Measurements from ENCODE around the gene KRT85. TPM values are rescaled to one million over a fixed set of nuclear protein-coding genes. Genes with fewer than 3 reads are reported as not detected.
A peak's percentile ranks its signal among the peaks of the same experiment; 100 is the strongest.

KRT85 gene
- polyA plus RNA-seq, 3 donors = not detected

DNA sequence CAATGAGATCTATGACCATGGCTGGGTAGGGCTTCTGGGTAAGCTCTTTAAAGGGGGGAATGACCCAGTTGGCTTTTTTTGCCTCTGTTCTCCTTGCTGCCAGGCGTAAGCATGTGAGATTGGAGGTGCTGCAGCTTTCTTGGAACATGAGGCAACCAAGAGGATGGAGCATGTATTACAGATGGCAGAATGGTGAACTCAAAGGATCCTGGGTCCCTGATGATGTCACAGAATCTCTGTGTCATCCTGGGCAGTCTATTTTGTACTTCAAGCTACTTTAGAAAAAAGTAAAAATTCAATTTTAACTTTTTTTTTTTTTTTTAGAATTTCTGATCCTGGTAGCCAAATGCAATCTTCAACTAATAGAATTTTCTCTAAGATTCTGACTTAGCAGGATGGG lies 30.9 kb upstream of the KRT85 start:
- DNase-seq (ENCODE audit: extremely low read depth in 1 of 11, low read depth in 9 of 11, low spot score in 4 of 11) = no peak

DNA sequence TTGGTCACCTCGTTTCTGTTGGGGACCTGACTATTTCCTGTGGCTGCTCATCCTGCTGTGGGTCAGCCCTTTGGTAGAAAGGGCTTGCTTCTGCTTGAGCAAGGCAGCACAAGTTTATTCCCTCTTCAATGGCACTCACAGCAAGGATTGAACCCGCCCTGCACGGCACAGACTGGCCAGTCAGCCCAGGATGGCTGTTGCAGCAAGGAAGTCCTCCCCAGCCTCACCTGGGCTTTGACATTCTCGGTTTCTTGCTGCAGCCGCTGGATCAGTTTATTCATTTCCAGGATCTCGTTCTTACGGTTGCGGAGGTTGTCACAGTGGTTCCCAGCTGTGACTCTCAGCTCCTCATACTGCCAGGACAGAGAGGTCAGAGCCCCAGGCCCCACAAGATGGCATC lies 29.4 kb upstream of the KRT85 start:
- no peak for DNase-seq (ENCODE audit: extremely low read depth in 1 of 11, low read depth in 9 of 11, low spot score in 4 of 11)

GRCh38 chr12:52395761-52396434 lies 28.6 kb upstream of the KRT85 start:
- DNase-seq (ENCODE audit: extremely low read depth in 1 of 11, low read depth in 9 of 11, low spot score in 4 of 11) = no peak

DNA sequence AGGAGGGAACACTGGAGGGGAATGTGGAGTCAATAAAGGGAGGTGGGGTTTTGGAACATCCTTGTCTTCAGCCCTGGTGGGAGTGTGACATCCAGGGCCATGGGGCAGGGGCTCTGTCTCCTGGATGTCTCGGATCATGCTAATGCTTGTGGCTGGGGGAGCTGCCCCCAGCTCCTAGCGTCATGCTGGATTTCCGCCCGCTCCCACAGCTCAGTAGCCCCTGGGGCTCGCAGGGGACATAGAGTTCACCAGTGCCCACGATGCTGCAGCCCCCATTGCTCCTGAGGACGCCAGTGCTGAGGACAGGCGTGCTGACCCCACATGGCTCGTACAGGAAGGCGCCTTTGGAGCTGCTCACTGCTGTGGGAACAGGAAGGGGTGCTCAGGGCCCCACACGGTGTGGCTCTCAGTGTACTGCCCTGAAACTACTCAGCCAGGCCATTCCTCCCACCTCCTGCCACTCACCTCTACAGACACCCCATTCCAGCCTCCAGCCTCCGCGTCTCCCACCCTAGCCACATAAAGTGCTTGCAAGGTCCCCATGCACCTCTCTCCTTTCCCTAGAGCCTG lies 27.6 kb upstream of the KRT85 start:
- no peak for DNase-seq (ENCODE audit: extremely low read depth in 1 of 11, low read depth in 9 of 11, low spot score in 4 of 11)

GRCh38 chr12:52392465-52393007 lies 25.3 kb upstream of the KRT85 start:
- no peak for DNase-seq (ENCODE audit: extremely low read depth in 1 of 11, low read depth in 9 of 11, low spot score in 4 of 11)

- DNase-seq (ENCODE audit: extremely low read depth in 1 of 11, low read depth in 9 of 11, low spot score in 4 of 11) = no peak
Observed at GRCh38 chr12:52391618-52392002, 24.3 kb upstream of the KRT85 start.

- DNase-seq (ENCODE audit: extremely low read depth in 1 of 11, low read depth in 9 of 11, low spot score in 4 of 11) = no peak
Observed at GRCh38 chr12:52390739-52391617, 23.7 kb upstream of the KRT85 start.

- DNase-seq (ENCODE audit: extremely low read depth in 1 of 11, low read depth in 9 of 11, low spot score in 4 of 11) = no peak
Observed at GRCh38 chr12:52389313-52390207, 22.3 kb upstream of the KRT85 start.

GRCh38 chr12:52387859-52388258 lies 20.6 kb upstream of the KRT85 start:
- DNase-seq (ENCODE audit: extremely low read depth in 1 of 11, low read depth in 9 of 11, low spot score in 4 of 11) = no peak

DNA sequence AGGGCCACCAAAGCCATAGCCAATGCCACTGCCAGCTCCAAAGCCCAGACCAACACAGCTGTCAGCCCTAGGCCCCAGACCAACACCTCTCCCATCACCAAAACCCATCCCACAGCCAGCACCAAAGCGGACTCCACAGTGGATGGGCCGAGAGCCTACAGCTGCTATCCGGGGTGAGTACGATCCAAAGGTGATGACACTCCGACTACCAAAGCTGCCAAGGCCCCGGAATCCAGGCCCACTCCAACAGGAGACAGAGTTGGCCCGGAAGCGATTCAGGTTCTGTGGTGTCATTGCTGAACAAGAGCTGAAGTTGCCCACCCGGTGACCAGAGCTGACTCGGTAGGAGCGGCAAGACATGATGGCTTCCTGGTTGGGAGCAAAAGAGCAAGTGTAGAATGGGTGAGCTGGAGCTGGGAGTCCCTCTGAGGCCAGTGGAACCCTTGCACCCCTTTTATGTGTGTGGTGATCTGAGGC lies 18.0 kb upstream of the KRT85 start, which contains the start of gene KRT84:
Gene KRT84, minus strand, starts transcription at position 427 of the 477 bp plus-strand sequence. Its CDS starts 67 bp downstream, at position 360.
- no peak for DNase-seq (ENCODE audit: extremely low read depth in 1 of 11, low read depth in 9 of 11, low spot score in 4 of 11)

- no peak for DNase-seq (ENCODE audit: extremely low read depth in 1 of 11, low read depth in 9 of 11, low spot score in 4 of 11)
Observed at GRCh38 chr12:52383331-52383730, 16.1 kb upstream of the KRT85 start.

- no peak for DNase-seq (ENCODE audit: extremely low read depth in 1 of 11, low read depth in 9 of 11, low spot score in 4 of 11)
Observed at GRCh38 chr12:52382854-52383253, 15.6 kb upstream of the KRT85 start.

DNA sequence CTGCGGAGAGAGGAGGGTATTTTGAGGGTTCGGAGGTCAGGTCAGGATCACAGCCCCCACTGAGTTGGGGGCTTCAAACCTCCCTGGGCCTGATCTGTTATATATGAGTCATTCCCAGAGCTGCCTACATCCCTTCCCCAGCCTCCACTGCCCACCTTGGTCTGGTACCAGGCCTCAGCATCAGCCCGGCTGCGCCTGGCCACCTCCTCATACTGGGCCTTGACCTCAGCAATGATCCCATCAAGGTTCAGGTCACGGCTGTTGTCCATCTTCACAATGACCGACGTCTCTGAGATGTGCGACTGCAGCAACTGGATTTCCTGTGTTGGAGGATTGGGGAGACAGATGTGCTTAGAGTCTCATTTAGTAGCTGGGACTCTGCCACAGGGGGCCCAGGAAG lies 13.9 kb upstream of the KRT85 start:
- DNase-seq (ENCODE audit: extremely low read depth in 1 of 11, low read depth in 9 of 11, low spot score in 4 of 11) = no peak

GRCh38 chr12:52380271-52380694 lies 13.0 kb upstream of the KRT85 start:
- no peak for DNase-seq (ENCODE audit: extremely low read depth in 1 of 11, low read depth in 9 of 11, low spot score in 4 of 11)

DNA sequence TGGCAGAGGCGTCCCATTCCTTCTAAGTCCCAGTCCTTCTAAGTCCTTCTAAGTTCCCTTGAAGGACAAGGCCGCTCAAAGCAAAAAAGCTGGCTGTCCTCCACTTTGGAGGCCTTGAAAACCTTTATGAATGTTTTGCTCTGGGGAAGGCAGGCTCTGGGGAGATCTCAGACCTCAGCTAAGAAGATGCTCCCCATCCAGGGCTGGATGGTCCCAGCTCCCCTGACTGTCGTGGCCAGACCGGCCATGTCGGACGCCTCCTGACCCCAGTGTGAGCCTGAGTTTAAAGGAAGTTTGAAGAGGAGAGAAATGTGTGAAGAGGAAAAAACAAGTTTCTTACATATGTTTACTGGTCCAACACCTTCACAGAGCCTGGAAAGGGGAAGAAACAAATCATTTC lies 12.3 kb upstream of the KRT85 start:
- DNase-seq (ENCODE audit: extremely low read depth in 1 of 11, low read depth in 9 of 11, low spot score in 4 of 11) = no peak

GRCh38 chr12:52378091-52378490 lies 10.8 kb upstream of the KRT85 start:
- DNase-seq (ENCODE audit: extremely low read depth in 1 of 11, low read depth in 9 of 11, low spot score in 4 of 11) = no peak

DNA sequence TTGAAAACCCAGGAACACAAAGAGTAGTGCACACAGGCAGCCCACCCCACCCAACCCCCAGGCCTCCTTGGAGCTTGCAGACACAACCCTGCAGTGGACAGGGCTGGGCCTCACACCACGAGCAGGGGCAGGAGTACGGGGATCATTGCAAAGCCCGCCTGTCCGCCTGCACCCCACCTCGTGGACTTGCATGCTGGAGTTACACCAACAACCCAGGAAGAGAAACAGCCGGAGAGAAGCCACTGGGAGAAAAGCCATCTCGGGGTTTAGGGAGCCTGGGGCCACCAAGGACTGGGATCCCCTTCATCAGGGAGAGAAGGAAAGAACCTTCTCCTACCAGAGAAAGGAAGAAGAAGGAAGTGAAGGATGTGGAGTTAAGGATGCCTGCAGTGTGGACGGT lies 10.0 kb upstream of the KRT85 start:
- no peak for DNase-seq (ENCODE audit: extremely low read depth in 1 of 11, low read depth in 9 of 11, low spot score in 4 of 11)

DNA sequence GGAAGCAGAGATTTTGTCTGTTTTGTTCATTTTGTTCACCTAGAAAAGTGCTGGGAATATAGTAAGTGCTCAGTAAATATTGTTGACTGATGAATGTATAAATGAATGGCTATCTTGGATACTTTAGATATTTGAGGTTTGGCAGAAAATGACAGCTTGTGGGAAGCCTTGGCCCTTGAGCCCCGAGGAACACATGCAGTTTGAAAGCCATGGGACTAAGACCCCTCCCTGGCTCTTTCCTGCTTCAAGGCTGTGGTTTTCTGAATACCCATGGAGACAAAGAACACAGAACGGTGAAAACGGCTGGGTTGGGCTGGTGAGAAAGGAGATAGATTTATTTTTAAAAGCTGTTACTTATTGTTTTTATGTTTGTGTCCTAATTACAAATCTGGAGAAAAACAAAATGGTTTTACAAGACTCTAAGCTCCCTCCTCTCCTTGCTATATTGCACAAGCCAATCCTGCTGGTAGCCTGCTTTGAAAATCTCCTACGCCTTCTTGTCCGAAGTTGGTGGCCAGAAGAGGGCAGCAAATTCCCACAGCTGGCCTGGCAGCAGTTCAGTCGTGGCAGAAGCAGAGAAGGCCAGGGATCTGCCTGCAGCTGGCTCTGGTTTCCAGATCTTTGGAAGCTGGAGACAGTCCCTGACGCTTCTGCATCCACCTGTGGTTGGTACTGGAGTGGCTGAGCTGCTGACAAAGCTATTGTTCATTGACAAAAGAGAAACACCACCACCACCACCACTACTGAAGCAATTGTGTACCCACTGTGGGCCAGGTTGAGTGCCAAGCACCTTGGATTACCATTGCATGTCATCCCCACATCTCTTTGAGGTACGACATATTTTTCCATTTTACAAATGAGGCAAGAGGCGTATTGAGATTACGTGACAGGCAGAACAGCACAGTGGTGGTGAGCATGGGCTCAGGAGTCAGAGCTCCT lies 5.2 kb upstream of the KRT85 start:
- DNase-seq (ENCODE audit: extremely low read depth in 1 of 11, low read depth in 9 of 11, low spot score in 4 of 11) = peak; percentile 54 to 82 (median 72)
